Adrenal gland (tissue), 12 donors: ENCODE measurements around the gene CCDC117. TPM values are rescaled to one million over a fixed set of nuclear protein-coding genes. Genes with fewer than 3 reads are reported as not detected.

Experiments used
- DNase-seq, 7 donors: peaks; one replicate each; pipeline ENCODE4 v3.0.0-alpha.2; 2019 to 2020
- H3K27ac ChIP-seq, 5 donors: fragments of 200-600 bp; sonication (generic) in 4 of 5; 1 replicate in 3 of 5; 2 replicates in 2 of 5; pipeline versions ENCODE4 v1.5.1 to v1.8.0; 2016 to 2020; ENCODE audit warnings: mild to moderate bottlenecking in 1 of 5
- H3K27me3 ChIP-seq: fragments of 200-600 bp; 2 replicates; pipeline ENCODE4 v1.8.0; 2021
- H3K36me3 ChIP-seq, 2 donors: fragments of 200-600 bp; replicated peaks in 1 of 2; 1 replicate in 1 of 2; 2 replicates in 1 of 2; pipeline versions ENCODE4 v1.5.1 to v1.8.0; 2018 to 2022
- H3K4me1 ChIP-seq, 2 donors: fragments of 200-600 bp; replicated peaks in 1 of 2; 1 replicate in 1 of 2; 2 replicates in 1 of 2; pipeline versions ENCODE4 v1.5.1 to v1.8.0; 2018 to 2021
- H3K4me3 ChIP-seq, 4 donors: fragments of 200-600 bp; sonication (generic) in 3 of 4; one replicate each; pipeline ENCODE4 v1.5.1; 2016 to 2018
- H3K9me3 ChIP-seq, 3 donors: fragments of 200-600 bp; sonication (generic) in 1 of 3; replicated peaks in 1 of 3; 1 replicate in 2 of 3; 2 replicates in 1 of 3; pipeline versions ENCODE4 v1.5.1 to v1.8.0; 2016 to 2021
- POLR2A ChIP-seq, 2 donors: fragments of 450-650 bp; IDR thresholded peaks; one replicate each; pipeline ENCODE4 v1.6.1; 2017; ENCODE audit warnings: antibody characterized with exemption in 2 of 2, mild to moderate bottlenecking in 2 of 2, moderate library complexity in 1 of 2
- WGBS, 4 donors: extraction: QIAGEN DNeasy Blood & Tissue Kit in 2 of 4; methylation state at CpG; one replicate each; pipeline versions ENCODE4 v1.1.5 to v1.1.7; 2013 to 2017; 5-methylcytosine and 5-hydroxymethylcytosine counted together
- intact Hi-C, 2 donors: fragments of 100-400 bp; cut with DNase I; formaldehyde crosslinking; loops; one replicate each; pipeline versions ENCODE4 v1.14.1 to v1.15.0; 2022 to 2023
- polyA plus RNA-seq, 3 donors: library from polyadenylated mRNA; stranded (reverse); fragments of 200-250 nt in 2 of 3; fragments of 350-450 nt in 1 of 3; fragmentation: Illumina TruSeq in 1 of 3; extraction: RNeasy Lipid Tissue Mini Kit (QIAGEN cat#74804) in 1 of 3; gene quantifications; one replicate each; pipeline ENCODE4 v1.2.3, GENCODE V29; 2013 to 2014
- small RNA-seq, 2 donors: library from RNA; depleted of rRNA; stranded (forward); fragments of <200 nt; gene quantifications; one replicate each; pipeline ENCODE3, GENCODE V24; 2016
- total RNA-seq, 9 donors: library from RNA; depleted of rRNA in 4 of 9; stranded (reverse); fragments of >200 nt in 4 of 9; fragments of 120-200 nt in 1 of 9; fragmentation: NEBNext Ultra II Directional in 1 of 9; extraction: Animal tissue kit (Norgen Biotek cat#: 25700) in 1 of 9; gene quantifications; one replicate each; pipeline versions ENCODE4 v1.1.0 to v1.2.4, GENCODE V29; 2013 to 2023
- TF ChIP-seq, protein P1 (sequence below), 6 experiments: fragments of 450-650 bp in 4 of 6; fragments of 200-600 bp in 2 of 6; sonication (generic) in 1 of 6; IDR thresholded peaks; 1 replicate in 5 of 6; 2 replicates in 1 of 6; pipeline versions ENCODE4 v1.5.1 to v1.8.0; 2016 to 2021; ENCODE audit warnings: antibody characterized with exemption in 6 of 6, mild to moderate bottlenecking in 2 of 6, moderate library complexity in 1 of 6
- donor health status: healthy with polysubstance abuse.
- donor health status: Bipolar disorder and iron deficiency.
- donor health status: DM: yes; HTN: yes; CAD: no.
- donor health status: DM: no; HTN: no; CAD: no.
- donor health status: DM: no; HTN: no; CAD: no.
- donor health status: DM: yes; HTN: yes; CAD: no.

CCDC117 gene
- total and polyA plus RNA-seq, 12 donors = 9.0 to 38.0 (median 23.1) TPM

DNA sequence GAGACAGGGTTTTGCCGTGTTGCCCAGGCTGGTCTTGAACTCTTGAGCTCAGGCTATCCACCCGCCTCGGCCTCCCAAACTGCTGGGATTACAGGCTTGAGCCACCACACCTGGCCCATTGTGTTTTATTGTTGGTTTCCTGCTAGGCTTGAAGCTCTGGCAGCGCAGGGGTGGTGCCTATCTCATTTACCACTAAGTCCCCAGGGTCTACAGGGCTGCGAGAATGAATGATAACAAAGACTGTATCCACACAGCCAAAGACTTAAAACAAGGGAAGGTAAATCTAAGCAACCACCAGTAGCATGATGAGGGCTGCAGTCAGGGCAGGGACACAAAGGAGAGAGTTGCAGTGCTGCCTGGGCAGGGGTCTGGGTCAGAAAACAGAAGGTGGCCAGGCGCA, 65.1 kb downstream of the CCDC117 start:
- Histone ChIP-seq H3K36me3 (no peaks in the 10 kb centered on the region), H3K9me3 (no peaks in the 10 kb centered on the region), H3K4me1 (peaks cover 0 to 7% of the 10 kb centered on the region in 2 donors), H3K27ac (no peak overlapping the region), H3K27me3 (no peaks in the 10 kb centered on the region), H3K4me3 (no peak overlapping the region)
- whole genome bisulfite sequencing, 4 donors = 90 to 97% (median 92%) methylated on average over 6 of the region's 6 CpGs
- TF ChIP-seq, protein P1, sequence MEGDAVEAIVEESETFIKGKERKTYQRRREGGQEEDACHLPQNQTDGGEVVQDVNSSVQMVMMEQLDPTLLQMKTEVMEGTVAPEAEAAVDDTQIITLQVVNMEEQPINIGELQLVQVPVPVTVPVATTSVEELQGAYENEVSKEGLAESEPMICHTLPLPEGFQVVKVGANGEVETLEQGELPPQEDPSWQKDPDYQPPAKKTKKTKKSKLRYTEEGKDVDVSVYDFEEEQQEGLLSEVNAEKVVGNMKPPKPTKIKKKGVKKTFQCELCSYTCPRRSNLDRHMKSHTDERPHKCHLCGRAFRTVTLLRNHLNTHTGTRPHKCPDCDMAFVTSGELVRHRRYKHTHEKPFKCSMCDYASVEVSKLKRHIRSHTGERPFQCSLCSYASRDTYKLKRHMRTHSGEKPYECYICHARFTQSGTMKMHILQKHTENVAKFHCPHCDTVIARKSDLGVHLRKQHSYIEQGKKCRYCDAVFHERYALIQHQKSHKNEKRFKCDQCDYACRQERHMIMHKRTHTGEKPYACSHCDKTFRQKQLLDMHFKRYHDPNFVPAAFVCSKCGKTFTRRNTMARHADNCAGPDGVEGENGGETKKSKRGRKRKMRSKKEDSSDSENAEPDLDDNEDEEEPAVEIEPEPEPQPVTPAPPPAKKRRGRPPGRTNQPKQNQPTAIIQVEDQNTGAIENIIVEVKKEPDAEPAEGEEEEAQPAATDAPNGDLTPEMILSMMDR (IDR thresholded peaks at IDR 0.05) = no peak
- no peak for TF ChIP-seq POLR2A (IDR thresholded peaks at IDR 0.05)
- DNase-seq = no peak
- intact Hi-C loops = no loop called here

Small RNA genes lying within 50 kb of the gene (small RNA-seq; reads per million reads assigned to genes)
- gene Z93930.1 = 0 reads per million in 2 donors

Other genes starting within 250 kb of the CCDC117 start
- gene TTC28, start 92.9 kb upstream of the CCDC117 start, total RNA-seq = 10 to 100 TPM; 26.1 to 75.6 (median 36.7) TPM
- gene TTC28, start 92.9 kb upstream of the CCDC117 start, polyA plus RNA-seq = 1 to 10 TPM; 3.4 to 9.6 (median 6.6) TPM
- 10 to 100 TPM in 4 of 9 donors, 1 to 10 TPM in 5; 3.2 to 45.0 (median 9.5) TPM for gene CHEK2, start 30.9 kb upstream of the CCDC117 start, total RNA-seq
- 10 to 100 TPM; 18.8 to 31.0 (median 23.1) TPM for gene CHEK2, start 30.9 kb upstream of the CCDC117 start, polyA plus RNA-seq
- 10 to 100 TPM; 19.7 to 48.2 (median 27.2) TPM for gene HSCB, start 30.7 kb upstream of the CCDC117 start, total RNA-seq
- 10 to 100 TPM; 29.4 to 31.7 (median 29.8) TPM for gene HSCB, start 30.7 kb upstream of the CCDC117 start, polyA plus RNA-seq
- 100 to 1,000 TPM in 8 of 9 donors, 10 to 100 TPM in 1; 70.7 to 393 (median 156) TPM for gene XBP1, start 27.9 kb downstream of the CCDC117 start, total RNA-seq
- 100 to 1,000 TPM in 1 of 3 donors, 10 to 100 TPM in 2; 31.2 to 250 (median 42.2) TPM for gene XBP1, start 27.9 kb downstream of the CCDC117 start, polyA plus RNA-seq
- 10 to 100 TPM in 8 of 9 donors, 1 to 10 TPM in 1; 8.3 to 40.9 (median 22.8) TPM for gene ZNRF3, start 110.9 kb downstream of the CCDC117 start, total RNA-seq
- 1 to 10 TPM; 3.1 to 8.7 (median 5.1) TPM for gene ZNRF3, start 110.9 kb downstream of the CCDC117 start, polyA plus RNA-seq